Naive thymus-derived CD8-positive, alpha-beta T cell (primary cell): ENCODE data around the gene MYCN. TPM values are rescaled to one million over a fixed set of nuclear protein-coding genes. Genes with fewer than 3 reads are reported as not detected.
A peak's percentile ranks its signal among the peaks of the same experiment; 100 is the strongest.
"Not testable (repeated sequence)": the region's sequence is repeated elsewhere in the genome, so short reads cannot be mapped to it uniquely, and the experiment has no call there.

Experiments used
- ATAC-seq, 2 donors: fragments of 150-1000 bp; cut with Tn5 transposase in 1 of 2; sonication (Bioruptor Pico), chemical (Tn5 transposase) in 1 of 2; 1 replicate in 1 of 2; 2 replicates in 1 of 2; pipeline ENCODE4 v1.10.0; 2021; ENCODE audit warnings: mild to moderate bottlenecking in 2 of 2, moderate library complexity in 2 of 2
- POLR2A ChIA-PET: fragments of 350-600 bp; sonication (Branson Sonifier 250); formaldehyde crosslinking; loops from one replicate; lab custom pipeline; 2021; ENCODE audit warnings: antibody characterized with exemption; lab: Charles Lee
- DNase-seq, 10 donors: peaks; one replicate each; pipeline versions ENCODE4 v3.0.0 to v3.0.0-alpha.2; 2020 to 2022
- H3K27ac Mint-ChIP-seq, 10 donors: one replicate each; pipeline ENCODE4 v1.8.0; 2020 to 2022; ENCODE audit warnings: mild to moderate bottlenecking in 10 of 10, mixed read lengths in 10 of 10, moderate library complexity in 4 of 10, inconsistent platforms in 1 of 10
- H3K27me3 Mint-ChIP-seq, 5 donors: one replicate each; pipeline ENCODE4 v1.8.0; 2021 to 2022; ENCODE audit warnings: mixed read lengths in 5 of 5
- H3K36me3 Mint-ChIP-seq, 3 donors: one replicate each; pipeline ENCODE4 v1.8.0; 2020 to 2022; ENCODE audit warnings: mixed read lengths in 3 of 3, mild to moderate bottlenecking in 2 of 3, inconsistent platforms in 1 of 3
- H3K4me1 Mint-ChIP-seq, 4 donors: one replicate each; pipeline ENCODE4 v1.8.0; 2021 to 2022; ENCODE audit warnings: mixed read lengths in 4 of 4
- H3K4me3 Mint-ChIP-seq, 10 donors: one replicate each; pipeline ENCODE4 v1.8.0; 2020 to 2022; ENCODE audit warnings: mild to moderate bottlenecking in 10 of 10, mixed read lengths in 10 of 10, moderate library complexity in 6 of 10, inconsistent platforms in 1 of 10
- H3K9me3 Mint-ChIP-seq, 9 donors: one replicate each; pipeline ENCODE4 v1.8.0; 2020 to 2022; ENCODE audit warnings: mixed read lengths in 9 of 9, mild to moderate bottlenecking in 3 of 9, inconsistent platforms in 1 of 9, moderate library complexity in 1 of 9
- polyA plus RNA-seq, 3 donors: library from polyadenylated mRNA; unstranded; fragments of 300-500 nt; fragmentation: Illumina TruSeq; gene quantifications; one replicate each; pipeline ENCODE4 v1.2.3, GENCODE V29; 2021
- total RNA-seq, 8 experiments: library from RNA in 2 of 8; stranded (reverse) in 2 of 8; gene quantifications; one replicate each; pipeline ENCODE4 v1.2.3 and lab custom pipeline; 2021 to 2026

MYCN gene
- total and polyA plus RNA-seq, 5 experiments from 2014 or later = 0.16 to 0.58 TPM; not detected in 3

- Mint-ChIP-seq H3K27ac (peak overlapping the region in 1 of 10 donors; percentile 37), H3K4me3 (peak overlapping the region; percentile 69 to 86 (median 79)), H3K4me1 (peaks cover 20 to 41% (median 32%) of the 10 kb centered on the region in 4 donors), H3K9me3 (peaks cover 0 to 1% (median 0%) of the 10 kb centered on the region in 9 donors), H3K27me3 (peaks cover 9 to 34% (median 26%) of the 10 kb centered on the region in 5 donors), H3K36me3 (no peaks in the 10 kb centered on the region)
- POLR2A ChIA-PET = interaction anchor here (1.1 to 1.9 kb wide), 4 partner anchors 10 to 199 kb away, joined by 4 to 17 read pairs (median 5); no protein-coding TSS in a partner anchor
- ATAC-seq (peak; percentile 16 to 29), DNase-seq (peak in 2 of 10 donors; percentile 54 to 59)
Observed at GRCh38 chr2:15943378-15944280, 3.3 kb downstream of the MYCN start.

GRCh38 chr2:15944325-15945017, 4.1 kb downstream of the MYCN start:
- H3K27ac Mint-ChIP-seq = no peak overlapping the region
- H3K27me3 Mint-ChIP-seq = peaks cover 8 to 26% (median 19%) of the 10 kb centered on the region in 5 donors
- peaks cover 0 to 1% (median 0%) of the 10 kb centered on the region in 9 donors for H3K9me3 Mint-ChIP-seq
- no peak for DNase-seq
- H3K4me3 Mint-ChIP-seq = peak overlapping the region in 6 of 10 donors; percentile 2 to 82 (median 74)
- H3K36me3 Mint-ChIP-seq = no peaks in the 10 kb centered on the region
- H3K4me1 Mint-ChIP-seq = peaks cover 23 to 36% (median 30%) of the 10 kb centered on the region in 4 donors
- no peak for ATAC-seq
- POLR2A ChIA-PET = interaction anchor here (1.1 to 1.9 kb wide), 4 partner anchors 10 to 198 kb away, joined by 4 to 17 read pairs (median 5); no protein-coding TSS in a partner anchor

GRCh38 chr2:15945909-15946705, 5.8 kb downstream of the MYCN start:
- DNase-seq = no peak
- Mint-ChIP-seq H3K4me1 (peaks cover 20 to 24% (median 24%) of the 10 kb centered on the region in 4 donors), H3K27ac (no peak overlapping the region), H3K9me3 (no peaks in the 10 kb centered on the region), H3K27me3 (peaks cover 6 to 26% (median 11%) of the 10 kb centered on the region in 5 donors), H3K4me3 (no peak overlapping the region), H3K36me3 (no peaks in the 10 kb centered on the region)
- no peak for ATAC-seq
- POLR2A ChIA-PET = no interaction called here

- POLR2A ChIA-PET = interaction anchor here (1.0 kb wide), 1 partner anchor 18 kb away, joined by 3 read pairs; no protein-coding TSS in a partner anchor
- Mint-ChIP-seq H3K9me3 (no peaks in the 10 kb centered on the region), H3K27me3 (peaks cover 3 to 23% (median 8%) of the 10 kb centered on the region in 5 donors), H3K4me3 (no peak overlapping the region), H3K27ac (no peak overlapping the region), H3K4me1 (peaks cover 18 to 21% (median 20%) of the 10 kb centered on the region in 4 donors), H3K36me3 (no peaks in the 10 kb centered on the region)
- DNase-seq = no peak
- no peak for ATAC-seq
Observed at GRCh38 chr2:15946983-15947382, 6.6 kb downstream of the MYCN start.

GRCh38 chr2:15947431-15947830, 7.1 kb downstream of the MYCN start:
- no peak for ATAC-seq
- H3K36me3 Mint-ChIP-seq = no peaks in the 10 kb centered on the region
- H3K4me3 Mint-ChIP-seq = no peak overlapping the region
- POLR2A ChIA-PET = interaction anchor here (1.0 kb wide), 1 partner anchor 18 kb away, joined by 3 read pairs; no protein-coding TSS in a partner anchor
- peaks cover 3 to 23% (median 8%) of the 10 kb centered on the region in 5 donors for H3K27me3 Mint-ChIP-seq
- DNase-seq = no peak
- no peaks in the 10 kb centered on the region for H3K9me3 Mint-ChIP-seq
- H3K27ac Mint-ChIP-seq = no peak overlapping the region
- H3K4me1 Mint-ChIP-seq = peaks cover 18 to 21% (median 20%) of the 10 kb centered on the region in 4 donors

- peaks cover 9 to 12% (median 11%) of the 10 kb centered on the region in 4 donors for H3K4me1 Mint-ChIP-seq
- H3K27me3 Mint-ChIP-seq = peaks cover 0 to 16% (median 8%) of the 10 kb centered on the region in 5 donors
- ATAC-seq = no peak
- no peak overlapping the region for H3K27ac Mint-ChIP-seq
- DNase-seq = no peak
- POLR2A ChIA-PET = no interaction called here
- H3K4me3 Mint-ChIP-seq = no peak overlapping the region
- no peaks in the 10 kb centered on the region for H3K36me3 Mint-ChIP-seq
- no peaks in the 10 kb centered on the region for H3K9me3 Mint-ChIP-seq
Observed at GRCh38 chr2:15948704-15948957, 8.3 kb downstream of the MYCN start.

GRCh38 chr2:15949126-15949525, 8.8 kb downstream of the MYCN start:
- peaks cover 4 to 8% (median 6%) of the 10 kb centered on the region in 4 donors for H3K4me1 Mint-ChIP-seq
- peak overlapping the region in 1 of 10 donors; percentile 4 for H3K27ac Mint-ChIP-seq
- DNase-seq = no peak
- no peaks in the 10 kb centered on the region for H3K9me3 Mint-ChIP-seq
- no peaks in the 10 kb centered on the region for H3K36me3 Mint-ChIP-seq
- POLR2A ChIA-PET = no interaction called here
- H3K27me3 Mint-ChIP-seq = peaks cover 0 to 11% (median 8%) of the 10 kb centered on the region in 5 donors
- no peak for ATAC-seq
- no peak overlapping the region for H3K4me3 Mint-ChIP-seq

GRCh38 chr2:15949551-15949950, 9.2 kb downstream of the MYCN start:
- Mint-ChIP-seq H3K4me3 (no peak overlapping the region), H3K27ac (no peak overlapping the region), H3K36me3 (no peaks in the 10 kb centered on the region), H3K27me3 (peaks cover 0 to 9% (median 8%) of the 10 kb centered on the region in 5 donors), H3K9me3 (no peaks in the 10 kb centered on the region), H3K4me1 (peaks cover 0 to 8% (median 1%) of the 10 kb centered on the region in 4 donors)
- DNase-seq (no peak), ATAC-seq (no peak)
- POLR2A ChIA-PET = no interaction called here

GRCh38 chr2:15950088-15950952, 10.0 kb downstream of the MYCN start:
- POLR2A ChIA-PET = no interaction called here
- no peaks in the 10 kb centered on the region for H3K9me3 Mint-ChIP-seq
- no peaks in the 10 kb centered on the region for H3K36me3 Mint-ChIP-seq
- H3K27me3 Mint-ChIP-seq = peaks cover 0 to 7% (median 5%) of the 10 kb centered on the region in 5 donors
- H3K4me3 Mint-ChIP-seq = no peak overlapping the region
- peaks cover 0 to 7% (median 0%) of the 10 kb centered on the region in 4 donors for H3K4me1 Mint-ChIP-seq
- no peak for DNase-seq
- no peak for ATAC-seq
- H3K27ac Mint-ChIP-seq = no peak overlapping the region

GRCh38 chr2:15951936-15952335, 11.6 kb downstream of the MYCN start:
- H3K27ac Mint-ChIP-seq, H3K27me3 Mint-ChIP-seq, H3K9me3 Mint-ChIP-seq, DNase-seq, H3K36me3 Mint-ChIP-seq, H3K4me3 Mint-ChIP-seq, H3K4me1 Mint-ChIP-seq, ATAC-seq: not testable (repeated sequence)
- POLR2A ChIA-PET = interaction anchor here (0.7 kb wide), 1 partner anchor 55 kb away, joined by 4 read pairs; no protein-coding TSS in a partner anchor

GRCh38 chr2:15952451-15953146, 12.2 kb downstream of the MYCN start:
- H3K27ac Mint-ChIP-seq = no peak overlapping the region
- no peak for DNase-seq
- ATAC-seq = no peak
- peaks cover 0 to 8% (median 3%) of the 10 kb centered on the region in 5 donors for H3K27me3 Mint-ChIP-seq
- POLR2A ChIA-PET = interaction anchor here (0.7 kb wide), 1 partner anchor 54 kb away, joined by 4 read pairs; no protein-coding TSS in a partner anchor
- no peak overlapping the region for H3K4me3 Mint-ChIP-seq
- peaks cover 0 to 6% (median 0%) of the 10 kb centered on the region in 4 donors for H3K4me1 Mint-ChIP-seq
- H3K9me3 Mint-ChIP-seq = no peaks in the 10 kb centered on the region
- H3K36me3 Mint-ChIP-seq = peaks cover 0 to 2% (median 0%) of the 10 kb centered on the region in 3 donors
